Loucy (cell line): ENCODE data around the gene KAT7.

Experiments used
- CTCF ChIP-seq: fragments of 200-600 bp; sonication (generic); conservative IDR thresholded peaks from 2 replicates; pipeline ENCODE4 v1.5.1; 2014; ENCODE audit warnings: mild to moderate bottlenecking, antibody characterized with exemption, low read length
- EZH2phosphoT487 ChIP-seq: fragments of 200-600 bp; IDR thresholded peaks from 2 replicates; pipeline ENCODE4 v1.6.1; 2018; ENCODE audit warnings: antibody characterized with exemption, mild to moderate bottlenecking, moderate library complexity, borderline replicate concordance

DNA sequence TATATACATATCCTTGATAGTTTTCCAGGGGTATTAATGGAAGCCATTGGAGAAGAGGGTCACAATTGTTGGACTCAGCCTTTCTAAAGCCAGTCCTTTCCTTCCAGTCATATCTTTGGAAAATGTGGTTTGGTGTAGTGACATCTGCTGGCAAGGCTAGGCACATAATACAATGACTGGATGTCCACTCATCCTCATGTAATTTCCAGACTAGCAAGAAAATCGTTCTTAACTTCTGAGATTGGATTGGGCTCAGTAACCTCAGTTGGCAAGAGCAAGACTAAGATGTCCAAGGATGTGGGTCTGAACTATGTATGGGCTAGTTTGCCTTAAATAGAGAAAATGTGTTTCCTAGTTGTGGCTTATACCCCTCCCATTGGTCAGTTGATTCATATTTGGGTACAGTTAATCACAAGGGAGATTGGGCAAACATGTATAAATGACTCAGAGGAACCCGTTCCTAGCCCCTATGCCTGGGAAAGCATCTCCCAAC is 8.7 kb upstream of the KAT7 start:
- peak; percentile 85 for TF ChIP-seq CTCF
- TF ChIP-seq EZH2phosphoT487 = no peak
